Measurements from ENCODE around the gene RHBDL2.

GRCh38 chr1:38888423-38889333, 53.0 kb downstream of the RHBDL2 start:
- TF ChIP-seq CTCF (IDR thresholded peaks at IDR 0.05): no peak
- TF ChIP-seq POLR2A (IDR thresholded peaks at IDR 0.05; ENCODE audit: low read depth): no peak
- TF ChIP-seq EP300 (IDR thresholded peaks at IDR 0.05): no peak
